NCI-H526 (cell line): Measurements from ENCODE around the gene STAU1.
"Not testable (repeated sequence)": the region's sequence is repeated elsewhere in the genome, so short reads cannot be mapped to it uniquely, and the experiment has no call there.

ENCODE experiments used
- DNase-seq, 2 experiments: peaks; one replicate each; lab custom pipeline; 2025; lab: John Stamatoyannopoulos, UW

The STAU1 gene, protein sequence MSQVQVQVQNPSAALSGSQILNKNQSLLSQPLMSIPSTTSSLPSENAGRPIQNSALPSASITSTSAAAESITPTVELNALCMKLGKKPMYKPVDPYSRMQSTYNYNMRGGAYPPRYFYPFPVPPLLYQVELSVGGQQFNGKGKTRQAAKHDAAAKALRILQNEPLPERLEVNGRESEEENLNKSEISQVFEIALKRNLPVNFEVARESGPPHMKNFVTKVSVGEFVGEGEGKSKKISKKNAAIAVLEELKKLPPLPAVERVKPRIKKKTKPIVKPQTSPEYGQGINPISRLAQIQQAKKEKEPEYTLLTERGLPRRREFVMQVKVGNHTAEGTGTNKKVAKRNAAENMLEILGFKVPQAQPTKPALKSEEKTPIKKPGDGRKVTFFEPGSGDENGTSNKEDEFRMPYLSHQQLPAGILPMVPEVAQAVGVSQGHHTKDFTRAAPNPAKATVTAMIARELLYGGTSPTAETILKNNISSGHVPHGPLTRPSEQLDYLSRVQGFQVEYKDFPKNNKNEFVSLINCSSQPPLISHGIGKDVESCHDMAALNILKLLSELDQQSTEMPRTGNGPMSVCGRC

GRCh38 chr20:49187851-49188641 is at the start of gene STAU1:
TSS of gene STAU1 (minus strand) at chr20:49188334. CDS start at chr20:49166201, 22,133 bp downstream.
- peak; percentile 91 to 99 for DNase-seq

DNA sequence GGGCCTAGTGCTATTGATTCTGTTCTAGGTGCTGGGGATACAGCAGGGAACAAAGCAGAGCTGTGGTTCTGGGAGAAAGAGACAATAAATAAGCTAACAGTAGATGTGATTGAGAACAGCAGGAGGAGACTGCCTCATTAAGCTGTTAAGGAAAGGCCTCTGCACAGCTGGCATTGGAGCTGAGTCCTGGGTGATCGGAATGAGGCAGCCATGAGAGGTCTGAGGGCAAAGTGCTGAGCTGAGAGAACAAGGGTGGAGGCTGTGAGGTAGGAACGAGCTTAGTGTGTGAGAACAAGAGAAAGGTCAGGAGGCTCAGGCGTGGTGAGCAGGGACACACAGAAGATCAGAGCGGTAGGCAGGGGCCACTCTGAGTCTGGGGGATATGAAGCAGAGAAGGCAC is 49.4 kb upstream of the STAU1 start:
- no peak for DNase-seq

DNA sequence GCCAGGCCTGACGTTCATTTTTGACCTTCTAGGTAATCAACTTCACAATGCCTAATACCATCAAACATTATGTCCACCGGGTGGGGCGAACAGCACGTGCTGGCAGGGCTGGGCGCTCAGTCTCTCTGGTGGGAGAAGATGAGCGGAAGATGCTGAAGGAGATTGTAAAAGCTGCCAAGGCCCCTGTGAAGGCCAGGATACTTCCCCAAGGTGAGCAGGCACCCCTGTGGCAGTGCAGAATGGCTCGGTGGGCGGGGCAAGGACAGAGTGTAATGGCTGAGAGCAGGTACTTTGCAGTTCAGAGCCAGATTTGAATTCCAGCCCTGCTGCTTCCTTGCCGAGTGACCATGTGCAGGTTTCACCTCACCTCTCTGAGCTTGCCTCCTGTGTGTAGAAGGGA is 48.2 kb upstream of the STAU1 start:
- DNase-seq: no peak

GRCh38 chr20:49234831-49235230 is 46.7 kb upstream of the STAU1 start:
- DNase-seq: no peak

DNA sequence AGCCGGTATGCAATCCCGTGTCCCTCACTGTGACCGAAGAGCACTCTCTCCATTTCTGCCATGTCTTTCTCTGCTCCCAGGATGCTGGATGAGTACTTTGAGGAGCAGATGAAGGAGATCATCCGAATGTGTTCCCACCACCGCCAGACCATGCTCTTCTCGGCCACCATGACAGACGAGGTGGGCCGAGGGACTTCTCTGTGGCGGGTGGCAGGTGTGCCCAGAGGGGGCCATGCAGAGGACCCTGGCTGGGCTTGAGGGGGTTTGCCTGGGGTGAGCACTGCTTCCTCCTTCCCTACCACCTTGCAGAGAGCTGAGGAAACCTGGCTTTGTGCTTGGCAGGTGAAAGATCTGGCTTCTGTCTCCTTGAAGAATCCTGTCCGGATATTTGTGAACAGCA is 45.1 kb upstream of the STAU1 start:
- DNase-seq: no peak

DNA sequence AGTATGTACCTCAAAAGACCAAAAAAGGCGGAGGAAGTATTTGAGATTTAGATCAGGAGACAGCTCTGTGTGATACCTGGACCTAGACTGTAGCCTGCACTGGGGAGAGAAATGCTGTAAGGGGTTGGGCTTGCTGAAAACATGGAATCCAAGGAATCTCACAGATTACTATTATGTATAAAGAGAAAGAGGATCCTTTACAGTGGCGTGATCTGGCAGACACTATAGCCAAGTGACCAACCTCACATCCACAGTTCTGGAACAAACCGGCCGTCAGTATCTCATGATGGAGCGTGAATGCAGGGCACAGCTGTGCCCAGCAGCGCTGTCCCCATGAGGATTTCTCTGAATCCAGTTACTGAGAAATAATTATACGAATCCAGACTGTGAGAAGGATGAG is 43.3 kb upstream of the STAU1 start:
- no peak for DNase-seq

- DNase-seq: no peak
These were observed 42.5 kb upstream of the STAU1 start for GRCh38 chr20:49230561-49231133.

DNA sequence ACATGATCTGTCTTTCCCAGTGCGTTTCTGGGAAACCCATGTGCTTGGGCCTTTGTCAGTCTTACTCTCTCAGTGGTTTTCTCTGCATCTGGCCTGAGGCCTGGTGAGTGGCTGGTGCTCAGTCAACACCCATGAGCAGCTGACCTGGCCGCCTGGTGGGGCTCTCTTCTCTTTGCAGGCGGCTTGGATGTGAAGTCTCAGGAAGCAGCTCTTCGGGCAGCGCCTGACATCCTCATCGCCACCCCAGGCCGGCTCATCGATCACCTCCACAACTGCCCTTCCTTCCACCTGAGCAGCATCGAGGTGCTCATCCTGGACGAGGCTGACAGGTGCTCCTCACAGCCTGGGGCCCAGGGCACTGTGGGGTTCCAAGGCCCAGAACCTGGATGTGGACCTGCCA is 41.9 kb upstream of the STAU1 start:
- no peak for DNase-seq

- no peak for DNase-seq
These were observed 41.2 kb upstream of the STAU1 start for GRCh38 chr20:49229381-49229780.

DNA sequence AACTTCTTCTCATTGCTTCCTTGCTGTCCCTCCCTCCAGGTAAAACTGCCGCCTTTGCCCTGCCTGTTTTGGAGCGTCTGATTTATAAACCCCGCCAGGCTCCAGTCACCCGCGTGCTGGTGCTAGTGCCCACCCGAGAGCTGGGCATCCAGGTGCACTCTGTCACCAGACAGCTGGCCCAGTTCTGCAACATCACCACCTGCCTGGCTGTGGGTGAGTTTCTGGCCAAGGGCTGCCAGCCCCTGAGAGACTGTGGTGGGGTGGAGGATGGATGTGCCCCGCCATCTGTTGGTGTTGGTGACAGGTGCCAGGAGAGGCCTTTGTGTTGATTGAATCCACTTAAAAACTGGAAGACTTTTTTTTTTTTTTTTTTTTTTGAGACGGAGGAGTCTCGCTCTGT is 40.5 kb upstream of the STAU1 start:
- DNase-seq: no peak

GRCh38 chr20:49225896-49226295 is 37.8 kb upstream of the STAU1 start:
- DNase-seq: no peak

- DNase-seq: peak in 1 of 2 experiments; percentile 5
These were observed 32.0 kb upstream of the STAU1 start for GRCh38 chr20:49219924-49220831.

- peak; percentile 98 to 99 for DNase-seq
These were observed 31.2 kb upstream of the STAU1 start, which contains the start of gene DDX27 for GRCh38 chr20:49219091-49219923. TSS of gene DDX27 (plus strand) at chr20:49219416. CDS start at chr20:49219449, 33 bp downstream.

DNA sequence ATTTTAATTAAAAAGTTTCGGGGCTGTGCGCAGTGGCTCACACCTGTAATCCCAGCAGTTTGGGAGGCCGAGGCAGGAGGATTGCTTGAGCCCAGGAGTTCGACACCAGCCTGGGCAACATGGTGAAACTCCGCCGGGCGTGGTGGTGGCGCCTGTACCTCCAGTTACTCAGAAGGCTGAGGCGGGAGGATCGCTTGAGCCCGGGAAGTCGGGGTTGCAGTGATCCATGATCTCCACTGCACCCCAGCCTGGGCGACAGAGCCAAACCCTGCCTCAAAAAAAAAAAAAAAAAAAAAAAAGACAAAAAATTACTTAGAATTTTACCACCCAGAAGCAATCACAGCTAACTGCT is 30.6 kb upstream of the STAU1 start:
- not testable (repeated sequence) for DNase-seq

- DNase-seq: peak; percentile 89 to 97
These were observed 29.0 kb upstream of the STAU1 start for GRCh38 chr20:49216991-49217578.

- no peak for DNase-seq
These were observed 27.1 kb upstream of the STAU1 start for GRCh38 chr20:49215232-49215631.

DNA sequence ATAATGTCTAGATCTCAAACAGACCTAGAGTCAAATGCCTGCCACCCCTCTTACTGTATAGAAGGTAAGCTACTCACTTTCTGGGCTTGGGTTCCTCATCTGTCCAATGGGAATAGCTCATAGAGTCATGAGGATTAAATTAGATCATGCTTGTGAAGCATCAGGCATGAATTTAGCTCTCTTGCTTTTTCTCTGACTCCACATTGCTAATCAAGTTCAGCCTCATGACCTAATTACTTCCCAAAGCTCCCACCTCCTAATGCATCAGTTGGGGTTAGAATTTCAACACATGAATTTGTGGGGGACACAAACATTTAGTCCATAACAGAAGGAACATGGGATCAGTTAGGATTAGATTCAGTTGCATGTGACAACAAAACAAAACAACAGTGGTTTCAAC is 26.4 kb upstream of the STAU1 start:
- no peak for DNase-seq

- DNase-seq: peak in 1 of 2 experiments; percentile 60
These were observed 22.6 kb upstream of the STAU1 start for GRCh38 chr20:49210757-49211110.

DNA sequence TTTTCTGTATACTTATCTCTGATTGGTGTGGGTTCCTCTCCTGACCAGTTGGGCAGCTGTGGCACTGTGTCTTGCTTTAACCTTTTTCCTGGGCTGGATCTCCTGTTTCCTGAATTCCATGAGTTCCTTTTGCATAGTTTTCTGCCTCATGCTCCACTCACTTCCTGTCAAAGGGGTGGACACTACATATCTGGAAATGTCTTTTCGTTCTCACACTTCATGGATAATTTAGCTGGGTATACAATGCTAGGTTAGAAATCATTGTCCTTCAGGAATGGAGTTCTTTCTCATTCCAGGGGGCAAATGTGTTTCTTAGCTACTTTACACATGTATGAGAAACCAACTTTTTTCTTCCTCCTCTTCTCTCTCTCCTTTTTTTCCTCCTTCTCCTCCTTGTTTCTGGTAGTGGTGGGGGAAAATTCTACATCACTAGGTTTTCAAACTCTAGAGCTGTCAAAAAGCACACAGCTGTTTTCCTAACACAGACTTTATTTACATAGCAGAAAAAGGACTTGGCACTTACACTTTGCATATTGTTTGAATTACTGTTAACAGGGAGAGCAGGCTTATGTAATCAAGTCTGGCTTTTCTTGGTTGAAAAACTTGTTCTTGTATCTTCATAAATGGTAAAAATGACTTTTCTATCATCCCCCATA is 22.1 kb upstream of the STAU1 start:
- DNase-seq: peak; percentile 76 to 85

GRCh38 chr20:49207076-49207475 is 18.9 kb upstream of the STAU1 start:
- peak in 1 of 2 experiments; percentile 21 for DNase-seq
